Neural cell (in vitro differentiated cells): ENCODE results near the gene BMP7. TPM values are rescaled to one million over a fixed set of nuclear protein-coding genes. Genes with fewer than 3 reads are reported as not detected.

Experiments used
- H2AFZ ChIP-seq: fragments of 200-600, 300-800 bp; sonication (generic), shearing (Covaris generic); 2 replicates; pipeline ENCODE4 v1.6.0; 2014; ENCODE audit warnings: low read depth, mild to moderate bottlenecking, antibody characterized with exemption, low read length, moderate library complexity
- H3F3A ChIP-seq: fragments of 200-600 bp; shearing (Covaris generic); 2 replicates; pipeline ENCODE4 v1.6.1; 2016; ENCODE audit warnings: mild to moderate bottlenecking, moderate library complexity, mixed read lengths, antibody characterized with exemption, low read length; ENCODE audit not compliant: insufficient read depth, poor library complexity, severe bottlenecking
- H3K27ac ChIP-seq: fragments of 200-600, 300-800 bp; sonication (generic), shearing (Covaris generic); 2 replicates; pipeline ENCODE4 v1.5.1; 2014; ENCODE audit warnings: mild to moderate bottlenecking, low read length, moderate library complexity
- H3K27me3 ChIP-seq: fragments of 300-800, 200-600 bp; sonication (generic), shearing (Covaris generic); 2 replicates; pipeline ENCODE4 v1.6.0; 2014; ENCODE audit warnings: mild to moderate bottlenecking, low read depth, low read length, moderate library complexity; ENCODE audit not compliant: insufficient read depth
- H3K36me3 ChIP-seq: fragments of 300-800, 200-600 bp; sonication (generic), shearing (Covaris generic); 2 replicates; pipeline ENCODE4 v1.5.1; 2014; ENCODE audit warnings: mild to moderate bottlenecking, antibody characterized with exemption, low read length, moderate library complexity; ENCODE audit not compliant: insufficient read depth
- H3K4me2 ChIP-seq: fragments of 300-800, 200-600 bp; sonication (generic), shearing (Covaris generic); 2 replicates; pipeline ENCODE4 v1.6.0; 2014; ENCODE audit warnings: mild to moderate bottlenecking, low read length
- H3K4me3 ChIP-seq: fragments of 300-800, 200-600 bp; sonication (generic), shearing (Covaris generic); 2 replicates; pipeline ENCODE4 v1.5.1; 2014; ENCODE audit warnings: mild to moderate bottlenecking, low read length, moderate library complexity
- H3K79me2 ChIP-seq: fragments of 200-600 bp; shearing (Covaris generic); replicated peaks from 2 replicates; pipeline ENCODE4 v1.6.0; 2014; ENCODE audit warnings: mild to moderate bottlenecking, low read length, moderate library complexity; ENCODE audit not compliant: insufficient read depth
- H3K9ac ChIP-seq: fragments of 300-800, 200-600 bp; sonication (generic), shearing (Covaris generic); 2 replicates; pipeline ENCODE4 v1.6.1; 2016; ENCODE audit warnings: mild to moderate bottlenecking, low read length, mixed read lengths
- H3K9me2 ChIP-seq: fragments of 200-600 bp; shearing (Covaris generic); 2 replicates; pipeline ENCODE4 v1.6.1; 2016; ENCODE audit warnings: mild to moderate bottlenecking, low read length, mixed read lengths; ENCODE audit not compliant: insufficient read depth
- H3K9me3 ChIP-seq: fragments of 200-600, 300-800 bp; sonication (generic), shearing (Covaris generic); 2 replicates; pipeline ENCODE4 v1.6.1; 2016; ENCODE audit warnings: mild to moderate bottlenecking, mixed run types, low read length, moderate library complexity, mixed read lengths
- H4K20me1 ChIP-seq: fragments of 200-600 bp; shearing (Covaris generic); 2 replicates; pipeline ENCODE4 v1.6.1; 2016; ENCODE audit warnings: mild to moderate bottlenecking, mixed run types; ENCODE audit not compliant: insufficient read depth
- EP300 ChIP-seq: fragments of 450-650 bp; conservative IDR thresholded peaks from 2 replicates; pipeline ENCODE4 v1.6.1; 2014; ENCODE audit warnings: antibody characterized with exemption, mild to moderate bottlenecking, moderate library complexity; ENCODE audit not compliant: poor library complexity, severe bottlenecking
- EZH2 ChIP-seq: fragments of 200-600, 300-800 bp; shearing (Covaris generic), sonication (generic); IDR thresholded peaks from 2 replicates; pipeline ENCODE4 v1.6.1; 2014; ENCODE audit warnings: antibody characterized with exemption, low read length, borderline replicate concordance, mild to moderate bottlenecking; ENCODE audit not compliant: insufficient read depth, poor library complexity, severe bottlenecking
- MXI1 ChIP-seq: fragments of 450-650 bp; conservative IDR thresholded peaks from 2 replicates; pipeline ENCODE4 v1.6.1; 2014; ENCODE audit warnings: antibody characterized with exemption, mild to moderate bottlenecking; ENCODE audit not compliant: poor library complexity, severe bottlenecking
- POLR2AphosphoS5 ChIP-seq: IDR thresholded peaks from 2 replicates; pipeline ENCODE4 v1.6.1; 2012
- RAD21 ChIP-seq: fragments of 450-650 bp; conservative IDR thresholded peaks from 2 replicates; pipeline ENCODE4 v1.6.1; 2014; ENCODE audit warnings: antibody characterized with exemption, mild to moderate bottlenecking, moderate library complexity
- SMC3 ChIP-seq: fragments of 450-650 bp; conservative IDR thresholded peaks from 2 replicates; pipeline ENCODE4 v1.6.1; 2014; ENCODE audit warnings: antibody characterized with exemption, mild to moderate bottlenecking, moderate library complexity; ENCODE audit not compliant: poor library complexity
- TAF1 ChIP-seq: IDR thresholded peaks from 2 replicates; pipeline ENCODE4 v1.6.1; 2012; ENCODE audit warnings: low read depth
- polyA plus RNA-seq: library from polyadenylated mRNA; depleted of rRNA; stranded (reverse); fragments of >200 nt; gene quantifications from 2 replicates; pipeline ENCODE4 v1.2.3, GENCODE V29; 2014
- TF ChIP-seq, protein P1 (sequence below): fragments of 450-650 bp; IDR thresholded peaks from 2 replicates; pipeline ENCODE4 v1.5.1; 2014; ENCODE audit warnings: antibody characterized with exemption, mild to moderate bottlenecking, moderate library complexity; ENCODE audit not compliant: poor library complexity, severe bottlenecking
- TF ChIP-seq, protein P2 (sequence below): IDR thresholded peaks from 2 replicates; pipeline ENCODE4 v1.6.1; 2012; ENCODE audit warnings: borderline replicate concordance

BMP7 gene
- polyA plus RNA-seq, 1 donor from 2014 or later: 3.6 TPM

GRCh38 chr20:57290178-57290484 lies 23.7 kb upstream of the BMP7 start:
- no peak overlapping the region for H3K27ac ChIP-seq
- H2AFZ ChIP-seq: no peak overlapping the region
- no peaks in the 10 kb centered on the region for H3K36me3 ChIP-seq
- H3K9me2 ChIP-seq: no peaks in the 10 kb centered on the region
- H3K79me2 ChIP-seq: no peaks in the 10 kb centered on the region
- TF ChIP-seq, protein P1, sequence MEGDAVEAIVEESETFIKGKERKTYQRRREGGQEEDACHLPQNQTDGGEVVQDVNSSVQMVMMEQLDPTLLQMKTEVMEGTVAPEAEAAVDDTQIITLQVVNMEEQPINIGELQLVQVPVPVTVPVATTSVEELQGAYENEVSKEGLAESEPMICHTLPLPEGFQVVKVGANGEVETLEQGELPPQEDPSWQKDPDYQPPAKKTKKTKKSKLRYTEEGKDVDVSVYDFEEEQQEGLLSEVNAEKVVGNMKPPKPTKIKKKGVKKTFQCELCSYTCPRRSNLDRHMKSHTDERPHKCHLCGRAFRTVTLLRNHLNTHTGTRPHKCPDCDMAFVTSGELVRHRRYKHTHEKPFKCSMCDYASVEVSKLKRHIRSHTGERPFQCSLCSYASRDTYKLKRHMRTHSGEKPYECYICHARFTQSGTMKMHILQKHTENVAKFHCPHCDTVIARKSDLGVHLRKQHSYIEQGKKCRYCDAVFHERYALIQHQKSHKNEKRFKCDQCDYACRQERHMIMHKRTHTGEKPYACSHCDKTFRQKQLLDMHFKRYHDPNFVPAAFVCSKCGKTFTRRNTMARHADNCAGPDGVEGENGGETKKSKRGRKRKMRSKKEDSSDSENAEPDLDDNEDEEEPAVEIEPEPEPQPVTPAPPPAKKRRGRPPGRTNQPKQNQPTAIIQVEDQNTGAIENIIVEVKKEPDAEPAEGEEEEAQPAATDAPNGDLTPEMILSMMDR: no peak
- TF ChIP-seq MXI1: no peak
- no peak for TF ChIP-seq SMC3
- no peak for TF ChIP-seq POLR2AphosphoS5
- no peak for TF ChIP-seq EZH2
- no peak for TF ChIP-seq TAF1
- TF ChIP-seq, protein P2, sequence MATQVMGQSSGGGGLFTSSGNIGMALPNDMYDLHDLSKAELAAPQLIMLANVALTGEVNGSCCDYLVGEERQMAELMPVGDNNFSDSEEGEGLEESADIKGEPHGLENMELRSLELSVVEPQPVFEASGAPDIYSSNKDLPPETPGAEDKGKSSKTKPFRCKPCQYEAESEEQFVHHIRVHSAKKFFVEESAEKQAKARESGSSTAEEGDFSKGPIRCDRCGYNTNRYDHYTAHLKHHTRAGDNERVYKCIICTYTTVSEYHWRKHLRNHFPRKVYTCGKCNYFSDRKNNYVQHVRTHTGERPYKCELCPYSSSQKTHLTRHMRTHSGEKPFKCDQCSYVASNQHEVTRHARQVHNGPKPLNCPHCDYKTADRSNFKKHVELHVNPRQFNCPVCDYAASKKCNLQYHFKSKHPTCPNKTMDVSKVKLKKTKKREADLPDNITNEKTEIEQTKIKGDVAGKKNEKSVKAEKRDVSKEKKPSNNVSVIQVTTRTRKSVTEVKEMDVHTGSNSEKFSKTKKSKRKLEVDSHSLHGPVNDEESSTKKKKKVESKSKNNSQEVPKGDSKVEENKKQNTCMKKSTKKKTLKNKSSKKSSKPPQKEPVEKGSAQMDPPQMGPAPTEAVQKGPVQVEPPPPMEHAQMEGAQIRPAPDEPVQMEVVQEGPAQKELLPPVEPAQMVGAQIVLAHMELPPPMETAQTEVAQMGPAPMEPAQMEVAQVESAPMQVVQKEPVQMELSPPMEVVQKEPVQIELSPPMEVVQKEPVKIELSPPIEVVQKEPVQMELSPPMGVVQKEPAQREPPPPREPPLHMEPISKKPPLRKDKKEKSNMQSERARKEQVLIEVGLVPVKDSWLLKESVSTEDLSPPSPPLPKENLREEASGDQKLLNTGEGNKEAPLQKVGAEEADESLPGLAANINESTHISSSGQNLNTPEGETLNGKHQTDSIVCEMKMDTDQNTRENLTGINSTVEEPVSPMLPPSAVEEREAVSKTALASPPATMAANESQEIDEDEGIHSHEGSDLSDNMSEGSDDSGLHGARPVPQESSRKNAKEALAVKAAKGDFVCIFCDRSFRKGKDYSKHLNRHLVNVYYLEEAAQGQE: no peak
- TF ChIP-seq EP300: no peak
- TF ChIP-seq RAD21: no peak
- peaks cover 6% of the 10 kb centered on the region for H3K27me3 ChIP-seq
- H3F3A ChIP-seq: no peaks in the 10 kb centered on the region
- H3K4me2 ChIP-seq: no peak overlapping the region
- no peaks in the 10 kb centered on the region for H3K9me3 ChIP-seq
- no peaks in the 10 kb centered on the region for H4K20me1 ChIP-seq
- no peak overlapping the region for H3K4me3 ChIP-seq
- no peak overlapping the region for H3K9ac ChIP-seq

GRCh38 chr20:57289391-57290177 lies 23.1 kb upstream of the BMP7 start:
- Histone ChIP-seq H2AFZ (no peak overlapping the region), H3K4me3 (no peak overlapping the region)

More at GRCh38 chr20:57289391-57290177, 23.1 kb upstream of the BMP7 start:
- Histone ChIP-seq H3K79me2 (no peaks in the 10 kb centered on the region), H3K4me2 (no peak overlapping the region), H3K9ac (no peak overlapping the region), H3K27ac (no peak overlapping the region), H4K20me1 (no peaks in the 10 kb centered on the region), H3K9me2 (no peaks in the 10 kb centered on the region), H3F3A (no peaks in the 10 kb centered on the region), H3K36me3 (no peaks in the 10 kb centered on the region), H3K9me3 (no peaks in the 10 kb centered on the region), H3K27me3 (peaks cover 6% of the 10 kb centered on the region)
- TF ChIP-seq SMC3 (no peak), EZH2 (no peak), RAD21 (no peak), EP300 (no peak), POLR2AphosphoS5 (no peak), TAF1 (no peak), MXI1 (no peak)
- TF ChIP-seq, protein P2: no peak
- TF ChIP-seq, protein P1: no peak
